ENCODE data around the gene LIPC. TPM values are rescaled to one million over a fixed set of nuclear protein-coding genes. Genes with fewer than 3 reads are reported as not detected.

The LIPC gene
- total RNA-seq: not detected
- long read RNA-seq, partial matches to known transcripts: 0 of 2 reads
- long read RNA-seq, other reads (novel, unspliced or antisense): 2 of 2 reads

- no peak for DNase-seq (ENCODE audit: low spot score)
Measured at GRCh38 chr15:58431221-58432149, at the start of gene LIPC. TSS of gene LIPC (plus strand) at chr15:58431991. CDS start at chr15:58432033, 42 bp downstream.

- DNase-seq (ENCODE audit: low spot score): no peak
Measured at GRCh38 chr15:58383876-58384275, 47.9 kb upstream of the LIPC start.

GRCh38 chr15:58384667-58385066 is 47.1 kb upstream of the LIPC start:
- no peak for DNase-seq (ENCODE audit: low spot score)

- no peak for DNase-seq (ENCODE audit: low spot score)
Measured at GRCh38 chr15:58386081-58386480, 45.7 kb upstream of the LIPC start.

GRCh38 chr15:58386641-58387040 is 45.1 kb upstream of the LIPC start:
- no peak for DNase-seq (ENCODE audit: low spot score)

- no peak for DNase-seq (ENCODE audit: low spot score)
Measured at GRCh38 chr15:58387130-58387529, 44.7 kb upstream of the LIPC start.

GRCh38 chr15:58388211-58388610 is 43.6 kb upstream of the LIPC start:
- DNase-seq (ENCODE audit: low spot score): no peak

GRCh38 chr15:58390118-58390517 is 41.7 kb upstream of the LIPC start:
- DNase-seq (ENCODE audit: low spot score): no peak

- DNase-seq (ENCODE audit: low spot score): no peak
Measured at GRCh38 chr15:58390655-58391054, 41.1 kb upstream of the LIPC start.

GRCh38 chr15:58391088-58391487 is 40.7 kb upstream of the LIPC start:
- DNase-seq (ENCODE audit: low spot score): no peak

- DNase-seq (ENCODE audit: low spot score): no peak
Measured at GRCh38 chr15:58392141-58392540, 39.6 kb upstream of the LIPC start.

- no peak for DNase-seq (ENCODE audit: low spot score)
Measured at GRCh38 chr15:58392611-58393161, 39.1 kb upstream of the LIPC start.

GRCh38 chr15:58393241-58393662 is 38.5 kb upstream of the LIPC start:
- no peak for DNase-seq (ENCODE audit: low spot score)

GRCh38 chr15:58396181-58396580 is 35.6 kb upstream of the LIPC start:
- no peak for DNase-seq (ENCODE audit: low spot score)

- DNase-seq (ENCODE audit: low spot score): no peak
Measured at GRCh38 chr15:58398071-58398470, 33.7 kb upstream of the LIPC start.

- no peak for DNase-seq (ENCODE audit: low spot score)
Measured at GRCh38 chr15:58398643-58399042, 33.1 kb upstream of the LIPC start.

GRCh38 chr15:58399739-58400138 is 32.1 kb upstream of the LIPC start:
- DNase-seq (ENCODE audit: low spot score): no peak

- no peak for DNase-seq (ENCODE audit: low spot score)
Measured at GRCh38 chr15:58401276-58401675, 30.5 kb upstream of the LIPC start.

- no peak for DNase-seq (ENCODE audit: low spot score)
Measured at GRCh38 chr15:58401991-58402649, 29.7 kb upstream of the LIPC start.

- no peak for DNase-seq (ENCODE audit: low spot score)
Measured at GRCh38 chr15:58403581-58403980, 28.2 kb upstream of the LIPC start.

- no peak for DNase-seq (ENCODE audit: low spot score)
Measured at GRCh38 chr15:58404020-58404419, 27.8 kb upstream of the LIPC start.

GRCh38 chr15:58404722-58405121 is 27.1 kb upstream of the LIPC start:
- DNase-seq (ENCODE audit: low spot score): no peak
